GM23338 (cell line): ENCODE data around the gene ZNF697. TPM values are rescaled to one million over a fixed set of nuclear protein-coding genes. Genes with fewer than 3 reads are reported as not detected.

Source experiments
- ATAC-seq: fragments of 200-7000 bp; cut with Tn5 transposase; 3 replicates; pipeline ENCODE4 v1.9.1; 2020
- DNase-seq: peaks from one replicate; pipeline ENCODE4 v3.0.0-alpha.2; 2015; ENCODE audit warnings: low spot score
- H2AFZ ChIP-seq: fragments of 200-600 bp; sonication (generic); 2 replicates; pipeline ENCODE4 v1.8.0; 2016; ENCODE audit warnings: antibody characterized with exemption, mild to moderate bottlenecking, moderate library complexity
- H3F3A ChIP-seq: fragments of 200-600 bp; sonication (generic); replicated peaks from 2 replicates; pipeline ENCODE4 v1.8.0; 2017; ENCODE audit warnings: antibody characterized with exemption, mixed run types, low read depth
- H3K27ac ChIP-seq: fragments of 200-600 bp; sonication (generic); 2 replicates; pipeline ENCODE4 v1.6.1; 2016; ENCODE audit warnings: low read depth
- H3K27me3 ChIP-seq: fragments of 200-600 bp; sonication (generic); 2 replicates; pipeline ENCODE4 v1.8.0; 2016; ENCODE audit warnings: mild to moderate bottlenecking, mixed run types, moderate library complexity; ENCODE audit not compliant: insufficient read depth
- H3K36me3 ChIP-seq: fragments of 200-600 bp; sonication (generic); 2 replicates; pipeline ENCODE4 v1.8.0; 2016; ENCODE audit warnings: mild to moderate bottlenecking; ENCODE audit not compliant: insufficient read depth
- H3K4me1 ChIP-seq: fragments of 200-600 bp; sonication (generic); 2 replicates; pipeline ENCODE4 v1.8.0; 2016; ENCODE audit warnings: mild to moderate bottlenecking, moderate library complexity; ENCODE audit not compliant: insufficient read depth
- H3K4me2 ChIP-seq: fragments of 200-600 bp; sonication (generic); 2 replicates; pipeline ENCODE4 v1.7.1; 2017; ENCODE audit warnings: mixed run types
- H3K4me3 ChIP-seq: fragments of 200-600 bp; sonication (generic); 2 replicates; pipeline ENCODE4 v1.6.1; 2016; ENCODE audit warnings: mixed run types
- H3K79me2 ChIP-seq: fragments of 200-600 bp; sonication (generic); replicated peaks from 2 replicates; pipeline ENCODE4 v1.8.0; 2017; ENCODE audit warnings: mild to moderate bottlenecking; ENCODE audit not compliant: insufficient read depth
- H3K9me2 ChIP-seq: fragments of 200-600 bp; sonication (generic); 2 replicates; pipeline ENCODE4 v1.8.0; 2017; ENCODE audit not compliant: insufficient read depth
- H4K20me1 ChIP-seq: fragments of 200-600 bp; sonication (generic); replicated peaks from 2 replicates; pipeline ENCODE4 v1.8.0; 2017; ENCODE audit warnings: mild to moderate bottlenecking; ENCODE audit not compliant: insufficient read depth
- H3K27ac Mint-ChIP-seq: 2 replicates; pipeline ENCODE4 v1.8.0; 2020; ENCODE audit warnings: inconsistent platforms, mild to moderate bottlenecking, moderate library complexity, mixed read lengths
- H3K27me3 Mint-ChIP-seq: 3 replicates; pipeline ENCODE4 v1.8.0; 2022; ENCODE audit warnings: low read depth, mild to moderate bottlenecking, moderate library complexity, mixed read lengths, inconsistent platforms; ENCODE audit not compliant: insufficient read depth, poor library complexity
- H3K36me3 Mint-ChIP-seq: 3 replicates; pipeline ENCODE4 v1.8.0; 2021; ENCODE audit warnings: low read depth, mild to moderate bottlenecking, inconsistent platforms, moderate library complexity, mixed read lengths
- H3K4me1 Mint-ChIP-seq: 3 replicates; pipeline ENCODE4 v1.8.0; 2020; ENCODE audit warnings: mild to moderate bottlenecking, inconsistent platforms, mixed read lengths
- H3K4me3 Mint-ChIP-seq: 3 replicates; pipeline ENCODE4 v1.8.0; 2021; ENCODE audit warnings: moderate library complexity, mild to moderate bottlenecking, inconsistent platforms, mixed read lengths
- H3K9me3 Mint-ChIP-seq: 3 replicates; pipeline ENCODE4 v1.8.0; 2020; ENCODE audit warnings: moderate library complexity, mild to moderate bottlenecking, inconsistent platforms, mixed read lengths
- CREB1 ChIP-seq: fragments of 250-450 bp; sonication (Bioruptor Pico); IDR thresholded peaks from 2 replicates; pipeline ENCODE4 v1.5.0; 2020; ENCODE audit warnings: low read depth, mild to moderate bottlenecking, moderate library complexity
- JUNB ChIP-seq: IDR thresholded peaks from one replicate; pipeline ENCODE4 v1.6.1; 2016; ENCODE audit warnings: antibody characterized with exemption; ENCODE audit not compliant: unreplicated experiment
- NANOG ChIP-seq: IDR thresholded peaks from 2 replicates; pipeline ENCODE4 v1.6.1; 2016; ENCODE audit warnings: antibody characterized with exemption, borderline replicate concordance
- POLR2AphosphoS5 ChIP-seq: IDR thresholded peaks from 2 replicates; pipeline ENCODE4 v1.6.1; 2016; ENCODE audit warnings: antibody characterized with exemption, low read depth
- STAT1 ChIP-seq: IDR thresholded peaks from one replicate; pipeline ENCODE4 v1.6.1; 2016; ENCODE audit warnings: antibody characterized with exemption; ENCODE audit not compliant: unreplicated experiment
- polyA plus RNA-seq: library from polyadenylated mRNA; unstranded; fragments of >200 nt; fragmentation: Nextera tagmentation; extraction: Ambion mirVana; gene quantifications from 2 replicates; pipeline ENCODE4 v1.2.1, GENCODE V29; 2016
- total RNA-seq: library from RNA; depleted of rRNA; stranded (reverse); fragments of >200 nt; shearing (Covaris generic); gene quantifications from 2 replicates; pipeline ENCODE4 v1.2.3, GENCODE V29; 2014
- TF ChIP-seq, protein P1 (sequence below): IDR thresholded peaks from 2 replicates; pipeline ENCODE4 v1.6.1; 2016; ENCODE audit warnings: antibody characterized with exemption
- TF ChIP-seq, protein P2 (sequence below), 2 experiments: fragments of 200-600 bp in 1 of 2; sonication (generic) in 1 of 2; conservative IDR thresholded peaks; 2 replicates each; pipeline versions ENCODE4 v1.5.1 to v1.6.1; 2016 to 2017; ENCODE audit warnings: antibody characterized with exemption in 2 of 2, low read depth in 2 of 2, mild to moderate bottlenecking in 2 of 2, moderate library complexity in 1 of 2
- TF ChIP-seq, protein P3 (sequence below): IDR thresholded peaks from one replicate; pipeline ENCODE4 v1.6.1; 2018; ENCODE audit warnings: antibody characterized with exemption; ENCODE audit not compliant: unreplicated experiment
- TF ChIP-seq, protein P4 (sequence below): fragments of 250-450 bp; sonication (Bioruptor Pico); IDR thresholded peaks from 2 replicates; pipeline ENCODE4 v1.5.0; 2020; ENCODE audit warnings: mild to moderate bottlenecking, moderate library complexity

ZNF697 gene
- total and polyA plus RNA-seq, 2 experiments from 2014 or later: 5.4 to 32.0 TPM

DNA sequence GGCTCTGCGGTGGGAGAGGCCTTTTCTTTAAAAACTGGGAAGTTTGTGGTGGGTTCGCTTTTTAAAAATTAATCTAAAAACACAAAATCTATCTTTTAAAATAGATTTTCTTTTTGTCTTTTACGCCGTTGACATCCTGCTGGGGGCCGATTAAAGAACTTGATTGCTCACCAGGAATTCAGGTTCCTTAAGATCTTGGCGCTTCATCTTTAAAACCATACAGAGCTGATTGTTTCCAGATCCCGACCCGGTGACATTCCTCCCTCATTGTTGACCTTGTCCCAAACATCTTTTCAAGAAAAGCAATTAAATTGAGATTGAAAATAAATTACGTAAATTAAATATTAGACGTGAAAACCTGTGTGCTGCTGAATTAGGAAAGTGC lies 546 bp upstream of the ZNF697 start:
- DNase-seq: peak; percentile 63
- Histone ChIP-seq H3K4me2 (peak overlapping the region; percentile 98), H3K4me3 (peak overlapping the region; percentile 93), H4K20me1 (peaks cover 4% of the 10 kb centered on the region; the same call in 1 of the 2 replicates), H3K27me3 (no peaks in the 10 kb centered on the region), H3K36me3 (no peaks in the 10 kb centered on the region), H3K4me1 (peaks cover 46% of the 10 kb centered on the region), H3K27ac (peak overlapping the region; percentile 94), H2AFZ (0 out of 2 replicates have a peak overlapping the region, but pooled peaks have one; percentile 58), H3K79me2 (peaks cover 34% of the 10 kb centered on the region), H3F3A (0 out of 2 replicates have a peak, but pooled peaks cover 4% of the 10 kb centered on the region), H3K9me2 (0 out of 2 replicates have a peak, but pooled peaks cover 3% of the 10 kb centered on the region)
- Mint-ChIP-seq H3K27me3 (peaks cover 12% of the 10 kb centered on the region), H3K9me3 (no peaks in the 10 kb centered on the region), H3K4me3 (peak overlapping the region; percentile 91), H3K36me3 (no peaks in the 10 kb centered on the region; the same call in 2 of the 3 replicates), H3K27ac (no peak overlapping the region), H3K4me1 (peaks cover 48% of the 10 kb centered on the region)
- TF ChIP-seq, protein P1, sequence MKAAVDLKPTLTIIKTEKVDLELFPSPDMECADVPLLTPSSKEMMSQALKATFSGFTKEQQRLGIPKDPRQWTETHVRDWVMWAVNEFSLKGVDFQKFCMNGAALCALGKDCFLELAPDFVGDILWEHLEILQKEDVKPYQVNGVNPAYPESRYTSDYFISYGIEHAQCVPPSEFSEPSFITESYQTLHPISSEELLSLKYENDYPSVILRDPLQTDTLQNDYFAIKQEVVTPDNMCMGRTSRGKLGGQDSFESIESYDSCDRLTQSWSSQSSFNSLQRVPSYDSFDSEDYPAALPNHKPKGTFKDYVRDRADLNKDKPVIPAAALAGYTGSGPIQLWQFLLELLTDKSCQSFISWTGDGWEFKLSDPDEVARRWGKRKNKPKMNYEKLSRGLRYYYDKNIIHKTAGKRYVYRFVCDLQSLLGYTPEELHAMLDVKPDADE: no peak
- ATAC-seq: no peak

DNA sequence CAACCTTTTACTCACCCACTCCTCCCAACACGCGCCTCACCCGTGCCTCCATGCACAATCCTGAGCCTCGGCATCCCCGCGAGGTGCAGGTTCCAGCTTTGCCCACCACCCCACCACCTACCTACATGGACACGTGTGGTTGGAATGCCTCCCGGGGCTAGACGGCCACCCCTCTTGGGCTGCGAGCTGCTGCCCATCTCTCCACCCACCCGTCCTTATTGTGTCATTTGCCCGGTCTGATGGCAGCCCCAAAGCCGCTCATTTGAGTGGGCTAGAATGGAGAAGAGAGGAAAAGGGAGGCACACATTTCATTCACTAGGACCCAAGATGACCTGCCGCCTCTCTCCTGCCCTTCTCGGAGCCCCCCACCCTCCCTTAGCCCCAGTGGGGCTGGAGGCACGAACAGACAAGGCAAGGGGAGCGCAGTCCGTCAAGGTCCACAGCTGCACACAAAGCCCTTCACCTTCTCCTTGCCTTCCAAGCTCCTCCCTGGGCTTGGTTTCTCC lies 785 bp downstream of the ZNF697 start:
- no peaks in the 10 kb centered on the region for H3K9me3 Mint-ChIP-seq
- H3K4me1 Mint-ChIP-seq: peaks cover 52% of the 10 kb centered on the region
- Histone ChIP-seq H3K27ac (peak overlapping the region; percentile 94), H3K36me3 (no peaks in the 10 kb centered on the region), H4K20me1 (peaks cover 14% of the 10 kb centered on the region; the same call in 1 of the 2 replicates), H3K9me2 (no peaks in the 10 kb centered on the region), H2AFZ (no peak overlapping the region), H3K27me3 (no peaks in the 10 kb centered on the region), H3K4me2 (peak overlapping the region; percentile 98), H3F3A (0 out of 2 replicates have a peak, but pooled peaks cover 4% of the 10 kb centered on the region), H3K4me3 (peak overlapping the region; percentile 93), H3K79me2 (peaks cover 48% of the 10 kb centered on the region), H3K4me1 (peaks cover 49% of the 10 kb centered on the region)
- ATAC-seq (peak; percentile 3), DNase-seq (no peak)
- H3K4me3 Mint-ChIP-seq: peak overlapping the region; percentile 91
- H3K36me3 Mint-ChIP-seq: peaks cover 8% of the 10 kb centered on the region
- peak overlapping the region; percentile 94 for H3K27ac Mint-ChIP-seq
- peaks cover 12% of the 10 kb centered on the region for H3K27me3 Mint-ChIP-seq
- TF ChIP-seq, protein P2, sequence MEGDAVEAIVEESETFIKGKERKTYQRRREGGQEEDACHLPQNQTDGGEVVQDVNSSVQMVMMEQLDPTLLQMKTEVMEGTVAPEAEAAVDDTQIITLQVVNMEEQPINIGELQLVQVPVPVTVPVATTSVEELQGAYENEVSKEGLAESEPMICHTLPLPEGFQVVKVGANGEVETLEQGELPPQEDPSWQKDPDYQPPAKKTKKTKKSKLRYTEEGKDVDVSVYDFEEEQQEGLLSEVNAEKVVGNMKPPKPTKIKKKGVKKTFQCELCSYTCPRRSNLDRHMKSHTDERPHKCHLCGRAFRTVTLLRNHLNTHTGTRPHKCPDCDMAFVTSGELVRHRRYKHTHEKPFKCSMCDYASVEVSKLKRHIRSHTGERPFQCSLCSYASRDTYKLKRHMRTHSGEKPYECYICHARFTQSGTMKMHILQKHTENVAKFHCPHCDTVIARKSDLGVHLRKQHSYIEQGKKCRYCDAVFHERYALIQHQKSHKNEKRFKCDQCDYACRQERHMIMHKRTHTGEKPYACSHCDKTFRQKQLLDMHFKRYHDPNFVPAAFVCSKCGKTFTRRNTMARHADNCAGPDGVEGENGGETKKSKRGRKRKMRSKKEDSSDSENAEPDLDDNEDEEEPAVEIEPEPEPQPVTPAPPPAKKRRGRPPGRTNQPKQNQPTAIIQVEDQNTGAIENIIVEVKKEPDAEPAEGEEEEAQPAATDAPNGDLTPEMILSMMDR (conservative IDR thresholded peaks at IDR 0.05; ENCODE audit: low read depth in 2 of 2): no peak
- TF ChIP-seq, protein P3, sequence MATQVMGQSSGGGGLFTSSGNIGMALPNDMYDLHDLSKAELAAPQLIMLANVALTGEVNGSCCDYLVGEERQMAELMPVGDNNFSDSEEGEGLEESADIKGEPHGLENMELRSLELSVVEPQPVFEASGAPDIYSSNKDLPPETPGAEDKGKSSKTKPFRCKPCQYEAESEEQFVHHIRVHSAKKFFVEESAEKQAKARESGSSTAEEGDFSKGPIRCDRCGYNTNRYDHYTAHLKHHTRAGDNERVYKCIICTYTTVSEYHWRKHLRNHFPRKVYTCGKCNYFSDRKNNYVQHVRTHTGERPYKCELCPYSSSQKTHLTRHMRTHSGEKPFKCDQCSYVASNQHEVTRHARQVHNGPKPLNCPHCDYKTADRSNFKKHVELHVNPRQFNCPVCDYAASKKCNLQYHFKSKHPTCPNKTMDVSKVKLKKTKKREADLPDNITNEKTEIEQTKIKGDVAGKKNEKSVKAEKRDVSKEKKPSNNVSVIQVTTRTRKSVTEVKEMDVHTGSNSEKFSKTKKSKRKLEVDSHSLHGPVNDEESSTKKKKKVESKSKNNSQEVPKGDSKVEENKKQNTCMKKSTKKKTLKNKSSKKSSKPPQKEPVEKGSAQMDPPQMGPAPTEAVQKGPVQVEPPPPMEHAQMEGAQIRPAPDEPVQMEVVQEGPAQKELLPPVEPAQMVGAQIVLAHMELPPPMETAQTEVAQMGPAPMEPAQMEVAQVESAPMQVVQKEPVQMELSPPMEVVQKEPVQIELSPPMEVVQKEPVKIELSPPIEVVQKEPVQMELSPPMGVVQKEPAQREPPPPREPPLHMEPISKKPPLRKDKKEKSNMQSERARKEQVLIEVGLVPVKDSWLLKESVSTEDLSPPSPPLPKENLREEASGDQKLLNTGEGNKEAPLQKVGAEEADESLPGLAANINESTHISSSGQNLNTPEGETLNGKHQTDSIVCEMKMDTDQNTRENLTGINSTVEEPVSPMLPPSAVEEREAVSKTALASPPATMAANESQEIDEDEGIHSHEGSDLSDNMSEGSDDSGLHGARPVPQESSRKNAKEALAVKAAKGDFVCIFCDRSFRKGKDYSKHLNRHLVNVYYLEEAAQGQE: no peak
- TF ChIP-seq JUNB (no peak), POLR2AphosphoS5 (no peak), STAT1 (no peak), NANOG (no peak), CREB1 (CRISPR knock-in tag) (0 out of 2 replicates have a peak, but pooled peaks have one; percentile 22)
- TF ChIP-seq, protein P4, sequence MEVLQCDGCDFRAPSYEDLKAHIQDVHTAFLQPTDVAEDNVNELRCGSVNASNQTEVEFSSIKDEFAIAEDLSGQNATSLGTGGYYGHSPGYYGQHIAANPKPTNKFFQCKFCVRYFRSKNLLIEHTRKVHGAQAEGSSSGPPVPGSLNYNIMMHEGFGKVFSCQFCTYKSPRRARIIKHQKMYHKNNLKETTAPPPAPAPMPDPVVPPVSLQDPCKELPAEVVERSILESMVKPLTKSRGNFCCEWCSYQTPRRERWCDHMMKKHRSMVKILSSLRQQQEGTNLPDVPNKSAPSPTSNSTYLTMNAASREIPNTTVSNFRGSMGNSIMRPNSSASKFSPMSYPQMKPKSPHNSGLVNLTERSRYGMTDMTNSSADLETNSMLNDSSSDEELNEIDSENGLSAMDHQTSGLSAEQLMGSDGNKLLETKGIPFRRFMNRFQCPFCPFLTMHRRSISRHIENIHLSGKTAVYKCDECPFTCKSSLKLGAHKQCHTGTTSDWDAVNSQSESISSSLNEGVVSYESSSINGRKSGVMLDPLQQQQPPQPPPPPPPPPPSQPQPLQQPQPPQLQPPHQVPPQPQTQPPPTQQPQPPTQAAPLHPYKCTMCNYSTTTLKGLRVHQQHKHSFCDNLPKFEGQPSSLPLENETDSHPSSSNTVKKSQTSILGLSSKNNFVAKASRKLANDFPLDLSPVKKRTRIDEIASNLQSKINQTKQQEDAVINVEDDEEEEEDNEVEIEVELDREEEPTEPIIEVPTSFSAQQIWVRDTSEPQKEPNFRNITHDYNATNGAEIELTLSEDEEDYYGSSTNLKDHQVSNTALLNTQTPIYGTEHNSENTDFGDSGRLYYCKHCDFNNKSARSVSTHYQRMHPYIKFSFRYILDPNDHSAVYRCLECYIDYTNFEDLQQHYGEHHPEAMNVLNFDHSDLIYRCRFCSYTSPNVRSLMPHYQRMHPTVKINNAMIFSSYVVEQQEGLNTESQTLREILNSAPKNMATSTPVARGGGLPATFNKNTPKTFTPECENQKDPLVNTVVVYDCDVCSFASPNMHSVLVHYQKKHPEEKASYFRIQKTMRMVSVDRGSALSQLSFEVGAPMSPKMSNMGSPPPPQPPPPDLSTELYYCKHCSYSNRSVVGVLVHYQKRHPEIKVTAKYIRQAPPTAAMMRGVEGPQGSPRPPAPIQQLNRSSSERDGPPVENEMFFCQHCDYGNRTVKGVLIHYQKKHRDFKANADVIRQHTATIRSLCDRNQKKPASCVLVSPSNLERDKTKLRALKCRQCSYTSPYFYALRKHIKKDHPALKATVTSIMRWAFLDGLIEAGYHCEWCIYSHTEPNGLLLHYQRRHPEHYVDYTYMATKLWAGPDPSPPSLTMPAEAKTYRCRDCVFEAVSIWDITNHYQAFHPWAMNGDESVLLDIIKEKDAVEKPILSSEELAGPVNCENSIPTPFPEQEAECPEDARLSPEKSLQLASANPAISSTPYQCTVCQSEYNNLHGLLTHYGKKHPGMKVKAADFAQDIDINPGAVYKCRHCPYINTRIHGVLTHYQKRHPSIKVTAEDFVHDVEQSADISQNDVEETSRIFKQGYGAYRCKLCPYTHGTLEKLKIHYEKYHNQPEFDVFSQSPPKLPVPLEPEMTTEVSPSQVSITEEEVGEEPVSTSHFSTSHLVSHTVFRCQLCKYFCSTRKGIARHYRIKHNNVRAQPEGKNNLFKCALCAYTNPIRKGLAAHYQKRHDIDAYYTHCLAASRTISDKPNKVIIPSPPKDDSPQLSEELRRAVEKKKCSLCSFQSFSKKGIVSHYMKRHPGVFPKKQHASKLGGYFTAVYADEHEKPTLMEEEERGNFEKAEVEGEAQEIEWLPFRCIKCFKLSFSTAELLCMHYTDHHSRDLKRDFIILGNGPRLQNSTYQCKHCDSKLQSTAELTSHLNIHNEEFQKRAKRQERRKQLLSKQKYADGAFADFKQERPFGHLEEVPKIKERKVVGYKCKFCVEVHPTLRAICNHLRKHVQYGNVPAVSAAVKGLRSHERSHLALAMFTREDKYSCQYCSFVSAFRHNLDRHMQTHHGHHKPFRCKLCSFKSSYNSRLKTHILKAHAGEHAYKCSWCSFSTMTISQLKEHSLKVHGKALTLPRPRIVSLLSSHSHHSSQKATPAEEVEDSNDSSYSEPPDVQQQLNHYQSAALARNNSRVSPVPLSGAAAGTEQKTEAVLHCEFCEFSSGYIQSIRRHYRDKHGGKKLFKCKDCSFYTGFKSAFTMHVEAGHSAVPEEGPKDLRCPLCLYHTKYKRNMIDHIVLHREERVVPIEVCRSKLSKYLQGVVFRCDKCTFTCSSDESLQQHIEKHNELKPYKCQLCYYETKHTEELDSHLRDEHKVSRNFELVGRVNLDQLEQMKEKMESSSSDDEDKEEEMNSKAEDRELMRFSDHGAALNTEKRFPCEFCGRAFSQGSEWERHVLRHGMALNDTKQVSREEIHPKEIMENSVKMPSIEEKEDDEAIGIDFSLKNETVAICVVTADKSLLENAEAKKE (CRISPR knock-in tag): no peak
